K562 (cell line): ENCODE measurements around the gene FGGY. TPM values are rescaled to one million over a fixed set of nuclear protein-coding genes. Genes with fewer than 3 reads are reported as not detected.

Experiments used
- ATAC-seq: fragments of 200-7000 bp; cut with Tn5 transposase; 3 replicates; pipeline ENCODE4 v1.9.1; 2020; ENCODE audit warnings: moderate library complexity
- BruUV-seq: library from RNA; stranded (reverse); fragments of 400-500 nt; replicated peaks from 2 replicates; lab custom pipeline; 2021; lab: Mats Ljungman, UMichigan
- CTCF ChIA-PET: fragments of 300-600 bp; formaldehyde crosslinking; extraction: SDS; loops from one replicate; lab custom pipeline; 2021; ENCODE audit warnings: low intra/inter-chr PET ratio; lab: Yijun Ruan, JAX
- POLR2A ChIA-PET: fragments of 300-600, 350-650 bp; sonication (Branson Sonifier 250); formaldehyde crosslinking; extraction: SDS; loops from one replicate; lab custom pipeline; 2021; ENCODE audit warnings: antibody characterized with exemption, inconsistent platforms; lab: Yijun Ruan, JAX
- DNase-seq, 4 experiments: peaks; one replicate each; pipeline versions ENCODE4 v3.0.0 to v3.0.0-alpha.2; 2011 to 2018; ENCODE audit warnings: low spot score in 3 of 4, mixed read lengths in 3 of 4; ENCODE audit errors: extremely low read depth in 1 of 4
- FAIRE-seq: peaks from 2 replicates; lab custom pipeline; 2011; peaks lifted over from hg19 to GRCh38; lab: Jason Lieb, UNC
- H2AFZ ChIP-seq: 2 replicates; pipeline ENCODE4 v1.6.0; 2011; ENCODE audit warnings: low read depth, low read length, control low read depth, inconsistent platforms
- H3K27ac ChIP-seq: fragments of 200-600 bp; 3 replicates; pipeline ENCODE4 v1.8.0; 2011; ENCODE audit warnings: low read depth, mild to moderate bottlenecking, control low read depth, inconsistent platforms, low read length, moderate library complexity, mixed read lengths; ENCODE audit errors: extremely low read depth
- H3K27me3 ChIP-seq, 2 experiments: fragments of 300-600 bp in 1 of 2; 2 replicates in 1 of 2; 3 replicates in 1 of 2; pipeline versions ENCODE4 v1.6.0 to v1.8.0; 2011; ENCODE audit warnings: inconsistent platforms in 2 of 2, low read length in 2 of 2, mild to moderate bottlenecking in 1 of 2, mixed read lengths in 1 of 2, moderate library complexity in 1 of 2; ENCODE audit not compliant: control insufficient read depth in 2 of 2, insufficient read depth in 2 of 2
- H3K36me3 ChIP-seq: fragments of 300-600 bp; 3 replicates; pipeline ENCODE4 v1.8.0; 2011; ENCODE audit warnings: mild to moderate bottlenecking, low read length, inconsistent platforms; ENCODE audit not compliant: control insufficient read depth, insufficient read depth
- H3K4me1 ChIP-seq, 2 experiments: fragments of 200-600 bp in 1 of 2; replicated peaks in 1 of 2; 2 replicates in 1 of 2; 3 replicates in 1 of 2; pipeline versions ENCODE4 v1.5.1 to v1.8.0; 2011; ENCODE audit warnings: inconsistent platforms in 2 of 2, low read length in 2 of 2, mild to moderate bottlenecking in 1 of 2, mixed read lengths in 1 of 2, moderate library complexity in 1 of 2; ENCODE audit not compliant: control insufficient read depth in 2 of 2, insufficient read depth in 2 of 2
- H3K4me2 ChIP-seq: 2 replicates; pipeline ENCODE4 v1.6.1; 2011; ENCODE audit warnings: low read length, control low read depth, inconsistent platforms, mixed read lengths; ENCODE audit not compliant: insufficient read depth
- H3K4me3 ChIP-seq: fragments of 200-600 bp; sonication (generic), shearing (Covaris generic); 2 replicates; pipeline ENCODE4 v1.5.1; 2016; ENCODE audit warnings: control low read depth, inconsistent platforms
- H3K79me2 ChIP-seq: fragments of 200-600 bp; 3 replicates; pipeline ENCODE4 v1.8.0; 2011; ENCODE audit warnings: low read length, inconsistent platforms; ENCODE audit not compliant: control insufficient read depth, insufficient read depth
- H3K9ac ChIP-seq, 2 experiments: 2 replicates each; pipeline versions ENCODE4 v1.6.0 to v1.6.1; 2011; ENCODE audit warnings: low read depth in 2 of 2, low read length in 2 of 2, control low read depth in 1 of 2, inconsistent platforms in 1 of 2, mild to moderate bottlenecking in 1 of 2, mixed read lengths in 1 of 2; ENCODE audit not compliant: insufficient read depth in 1 of 2
- H3K9me1 ChIP-seq: one replicate; pipeline ENCODE4 v1.6.0; 2011; ENCODE audit warnings: inconsistent platforms, mild to moderate bottlenecking, low read length, moderate library complexity; ENCODE audit not compliant: control insufficient read depth, insufficient read depth
- H3K9me3 ChIP-seq: replicated peaks from 2 replicates; pipeline ENCODE4 v1.5.1; 2011; ENCODE audit warnings: low read depth, low read length, inconsistent platforms; ENCODE audit not compliant: control insufficient read depth, insufficient read depth
- H4K20me1 ChIP-seq: replicated peaks from 2 replicates; pipeline ENCODE4 v1.6.1; 2011; ENCODE audit warnings: low read length, inconsistent platforms, mixed read lengths; ENCODE audit not compliant: control insufficient read depth, insufficient read depth
- ASH1L ChIP-seq: fragments of 450-650 bp; IDR thresholded peaks from 2 replicates; pipeline ENCODE4 v1.6.1; 2018; ENCODE audit warnings: borderline replicate concordance, mild to moderate bottlenecking, low read depth; ENCODE audit not compliant: partially characterized antibody
- MAFK ChIP-seq: IDR thresholded peaks from 2 replicates; pipeline ENCODE4 v1.6.1; 2011; ENCODE audit warnings: low read length, improper control_type of control experiment
- RBM34 ChIP-seq: fragments of 200-400 bp; formaldehyde crosslinking; IDR thresholded peaks from 2 replicates; pipeline ENCODE4 v1.6.1; 2018; ENCODE audit warnings: low read length, borderline replicate concordance; ENCODE audit not compliant: insufficient read depth
- TBP ChIP-seq: optimal IDR thresholded peaks from 2 replicates; pipeline ENCODE3; 2011; ENCODE audit warnings: low read depth, low read length, improper control_type of control experiment
- ZEB2 ChIP-seq: fragments of 450-650 bp; IDR thresholded peaks from 2 replicates; pipeline ENCODE4 v1.6.1; 2016
- ZNF384 ChIP-seq: IDR thresholded peaks from 2 replicates; pipeline ENCODE4 v1.6.1; 2012; ENCODE audit warnings: low read depth, low read length, improper control_type of control experiment
- WGBS: fragments of 100-300 bp; shearing (Covaris generic); methylation state at CpG from one replicate; pipeline ENCODE4 v1.1.6; 2016; ENCODE audit warnings: low coverage, mixed read lengths; ENCODE audit not compliant: insufficient coverage; ENCODE audit errors: missing lambda C conversion rate; 5-methylcytosine and 5-hydroxymethylcytosine counted together
- in situ Hi-C: fragments of 300-500 bp; cut with MboI; formaldehyde crosslinking; loops from 4 replicates; pipeline ENCODE4 v1.15.0; 2018; ENCODE audit warnings: inconsistent platforms, mixed read lengths
- intact Hi-C: fragments of 100-400 bp; cut with micrococcal nuclease; formaldehyde crosslinking; loops from 2 replicates; pipeline ENCODE4 v1.14.2; 2022
- polyA plus RNA-seq, 8 experiments: library from polyadenylated mRNA; depleted of rRNA in 4 of 8; stranded (reverse) in 5 of 8; unstranded in 3 of 8; fragments of >200 nt; fragmentation: Nextera tagmentation in 2 of 8; fragmentation: Illumina TruSeq in 1 of 8; extraction: Ambion mirVana in 2 of 8; extraction: Trizol in 1 of 8; gene quantifications; 2 replicates each; pipeline versions ENCODE4 v1.2.1 to v1.2.3, GENCODE V29; 2011 to 2014; ENCODE audit warnings: inconsistent platforms in 1 of 8, missing spikeins in 1 of 8
- total RNA-seq, 7 experiments: library from RNA; depleted of rRNA in 6 of 7; stranded (reverse); fragments of >200 nt in 6 of 7; fragmentation: Illumina TruSeq in 2 of 7; extraction: Trizol in 2 of 7; gene quantifications; 2 replicates each; pipeline versions ENCODE4 v1.2.1 to v1.2.3, GENCODE V29; 2011 to 2021; ENCODE audit warnings: low replicate concordance in 1 of 7
- TF ChIP-seq, protein P1 (sequence below): sonication (generic); formaldehyde crosslinking; IDR thresholded peaks from 2 replicates; pipeline ENCODE4 v1.8.0; 2022; ENCODE audit warnings: missing genetic modification reagents, mild to moderate bottlenecking, moderate library complexity, borderline replicate concordance
- TF ChIP-seq, protein P2 (sequence below): fragments of 450-650 bp; IDR thresholded peaks from 2 replicates; pipeline ENCODE4 v1.6.1; 2017; ENCODE audit warnings: antibody characterized with exemption
- TF ChIP-seq, protein P3 (sequence below): sonication (generic); formaldehyde crosslinking; IDR thresholded peaks from 2 replicates; pipeline ENCODE4 v1.8.0; 2022; ENCODE audit warnings: mild to moderate bottlenecking, missing genetic modification reagents

The FGGY gene
- total and polyA plus RNA-seq, 9 of the 15 experiments (the other 6 are each of a cell fraction or from before 2014, with no cell fraction given), result 9.7 to 19.2 (median 12.6) TPM

DNA sequence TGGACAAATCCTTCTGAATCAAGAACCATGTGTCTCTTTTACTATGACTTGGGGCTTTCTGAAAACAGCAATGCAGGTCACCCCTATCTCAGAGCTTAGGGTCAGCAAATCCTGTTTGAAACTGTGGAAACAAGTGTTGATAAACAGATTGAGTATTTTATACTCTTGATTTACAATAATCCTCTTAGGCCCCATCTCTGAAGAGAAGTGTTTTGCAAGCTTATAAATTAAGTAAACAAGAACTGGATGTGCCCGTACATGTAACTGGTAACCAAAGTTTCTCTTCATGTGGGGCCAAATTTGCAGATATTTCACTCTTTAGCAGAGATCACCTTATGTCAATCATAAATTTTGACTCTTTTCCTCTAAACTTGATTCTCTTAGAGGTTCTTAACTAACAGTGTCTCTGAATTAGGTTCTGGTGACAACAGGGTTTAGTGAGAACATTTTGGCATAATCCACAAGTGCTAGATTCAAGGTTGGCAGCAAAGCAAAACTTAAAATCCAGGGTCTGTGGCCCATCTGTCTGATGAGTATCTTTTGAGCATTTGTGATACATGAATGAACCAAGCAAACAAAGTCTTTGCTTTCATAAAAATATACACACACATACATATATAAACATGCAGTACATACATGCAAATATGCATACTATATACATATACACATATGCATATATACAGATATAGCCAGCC, 334.8 kb downstream of the FGGY start:
- H3K79me2 ChIP-seq, result no peaks in the 10 kb centered on the region
- intact Hi-C loops (no loop called here), in situ Hi-C loops (no loop called here)
- TF ChIP-seq, protein P1, sequence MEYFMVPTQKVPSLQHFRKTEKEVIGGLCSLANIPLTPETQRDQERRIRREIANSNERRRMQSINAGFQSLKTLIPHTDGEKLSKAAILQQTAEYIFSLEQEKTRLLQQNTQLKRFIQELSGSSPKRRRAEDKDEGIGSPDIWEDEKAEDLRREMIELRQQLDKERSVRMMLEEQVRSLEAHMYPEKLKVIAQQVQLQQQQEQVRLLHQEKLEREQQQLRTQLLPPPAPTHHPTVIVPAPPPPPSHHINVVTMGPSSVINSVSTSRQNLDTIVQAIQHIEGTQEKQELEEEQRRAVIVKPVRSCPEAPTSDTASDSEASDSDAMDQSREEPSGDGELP (CRISPR knock-in tag), result no peak
- no peak for TF ChIP-seq ASH1L
- TF ChIP-seq, protein P2, sequence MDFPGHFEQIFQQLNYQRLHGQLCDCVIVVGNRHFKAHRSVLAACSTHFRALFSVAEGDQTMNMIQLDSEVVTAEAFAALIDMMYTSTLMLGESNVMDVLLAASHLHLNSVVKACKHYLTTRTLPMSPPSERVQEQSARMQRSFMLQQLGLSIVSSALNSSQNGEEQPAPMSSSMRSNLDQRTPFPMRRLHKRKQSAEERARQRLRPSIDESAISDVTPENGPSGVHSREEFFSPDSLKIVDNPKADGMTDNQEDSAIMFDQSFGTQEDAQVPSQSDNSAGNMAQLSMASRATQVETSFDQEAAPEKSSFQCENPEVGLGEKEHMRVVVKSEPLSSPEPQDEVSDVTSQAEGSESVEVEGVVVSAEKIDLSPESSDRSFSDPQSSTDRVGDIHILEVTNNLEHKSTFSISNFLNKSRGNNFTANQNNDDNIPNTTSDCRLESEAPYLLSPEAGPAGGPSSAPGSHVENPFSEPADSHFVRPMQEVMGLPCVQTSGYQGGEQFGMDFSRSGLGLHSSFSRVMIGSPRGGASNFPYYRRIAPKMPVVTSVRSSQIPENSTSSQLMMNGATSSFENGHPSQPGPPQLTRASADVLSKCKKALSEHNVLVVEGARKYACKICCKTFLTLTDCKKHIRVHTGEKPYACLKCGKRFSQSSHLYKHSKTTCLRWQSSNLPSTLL, result no peak
- no peak for TF ChIP-seq MAFK
- TF ChIP-seq, protein P3, sequence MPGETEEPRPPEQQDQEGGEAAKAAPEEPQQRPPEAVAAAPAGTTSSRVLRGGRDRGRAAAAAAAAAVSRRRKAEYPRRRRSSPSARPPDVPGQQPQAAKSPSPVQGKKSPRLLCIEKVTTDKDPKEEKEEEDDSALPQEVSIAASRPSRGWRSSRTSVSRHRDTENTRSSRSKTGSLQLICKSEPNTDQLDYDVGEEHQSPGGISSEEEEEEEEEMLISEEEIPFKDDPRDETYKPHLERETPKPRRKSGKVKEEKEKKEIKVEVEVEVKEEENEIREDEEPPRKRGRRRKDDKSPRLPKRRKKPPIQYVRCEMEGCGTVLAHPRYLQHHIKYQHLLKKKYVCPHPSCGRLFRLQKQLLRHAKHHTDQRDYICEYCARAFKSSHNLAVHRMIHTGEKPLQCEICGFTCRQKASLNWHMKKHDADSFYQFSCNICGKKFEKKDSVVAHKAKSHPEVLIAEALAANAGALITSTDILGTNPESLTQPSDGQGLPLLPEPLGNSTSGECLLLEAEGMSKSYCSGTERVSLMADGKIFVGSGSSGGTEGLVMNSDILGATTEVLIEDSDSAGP (CRISPR knock-in tag), result no peak
- TF ChIP-seq ZEB2, result no peak
- TF ChIP-seq TBP, result no peak
- no peak for TF ChIP-seq RBM34
- TF ChIP-seq ZNF384, result no peak
- no peaks in the 10 kb centered on the region for H3K9me3 ChIP-seq
- H3K9ac ChIP-seq, result no peak overlapping the region
- H3K9me1 ChIP-seq, result no peaks in the 10 kb centered on the region
- DNase-seq (no peak), FAIRE-seq (no peak), ATAC-seq (no peak)
- H3K36me3 ChIP-seq, result no peaks in the 10 kb centered on the region
- ChIA-PET CTCF (no interaction called here), POLR2A (no interaction called here)
- H3K4me3 ChIP-seq, result no peak overlapping the region
- H2AFZ ChIP-seq, result no peak overlapping the region
- no TSS peak for BruUV-seq
- 0% methylated on average over 1 of the region's 1 CpG for WGBS
- no peak overlapping the region for H3K4me2 ChIP-seq
- no peaks in the 10 kb centered on the region for H4K20me1 ChIP-seq
- no peaks in the 10 kb centered on the region for H3K4me1 ChIP-seq
- no peak overlapping the region for H3K27ac ChIP-seq
- no peaks in the 10 kb centered on the region; a peak in 1 of 5 replicates for H3K27me3 ChIP-seq
